Neutrophil (primary cell): ENCODE results near the gene GASK1A.

Experiments used
- H3K27ac ChIP-seq: fragments of 200-600 bp; sonication (generic); 2 replicates; pipeline ENCODE4 v1.5.1; 2016; ENCODE audit warnings: mild to moderate bottlenecking, moderate library complexity
- H3K27me3 ChIP-seq: fragments of 200-600 bp; sonication (generic); 2 replicates; pipeline ENCODE4 v1.6.0; 2016; ENCODE audit warnings: mild to moderate bottlenecking
- H3K36me3 ChIP-seq: fragments of 200-600 bp; sonication (generic); 2 replicates; pipeline ENCODE4 v1.5.1; 2017
- H3K4me1 ChIP-seq, 2 experiments: fragments of 200-600 bp in 1 of 2; sonication (generic) in 1 of 2; 1 replicate in 1 of 2; 2 replicates in 1 of 2; pipeline versions ENCODE4 v1.5.1 to v1.6.1; 2013 to 2016; ENCODE audit warnings: low read depth in 1 of 2, low read length in 1 of 2, mild to moderate bottlenecking in 1 of 2, moderate library complexity in 1 of 2; ENCODE audit not compliant: control insufficient read depth in 1 of 2, insufficient read depth in 1 of 2
- H3K4me3 ChIP-seq, 2 experiments: fragments of 200-600 bp in 1 of 2; sonication (generic) in 1 of 2; 1 replicate in 1 of 2; 2 replicates in 1 of 2; pipeline ENCODE4 v1.5.1; 2013 to 2016; ENCODE audit warnings: low read depth in 1 of 2, low read length in 1 of 2, mild to moderate bottlenecking in 1 of 2, moderate library complexity in 1 of 2
- H3K9me3 ChIP-seq: fragments of 200-600 bp; sonication (generic); 2 replicates; pipeline ENCODE4 v1.5.1; 2016
- TF ChIP-seq, protein P1 (sequence below): fragments of 200-600 bp; sonication (generic); IDR thresholded peaks from 2 replicates; pipeline ENCODE4 v1.5.1; 2016; ENCODE audit warnings: antibody characterized with exemption

GASK1A gene

DNA sequence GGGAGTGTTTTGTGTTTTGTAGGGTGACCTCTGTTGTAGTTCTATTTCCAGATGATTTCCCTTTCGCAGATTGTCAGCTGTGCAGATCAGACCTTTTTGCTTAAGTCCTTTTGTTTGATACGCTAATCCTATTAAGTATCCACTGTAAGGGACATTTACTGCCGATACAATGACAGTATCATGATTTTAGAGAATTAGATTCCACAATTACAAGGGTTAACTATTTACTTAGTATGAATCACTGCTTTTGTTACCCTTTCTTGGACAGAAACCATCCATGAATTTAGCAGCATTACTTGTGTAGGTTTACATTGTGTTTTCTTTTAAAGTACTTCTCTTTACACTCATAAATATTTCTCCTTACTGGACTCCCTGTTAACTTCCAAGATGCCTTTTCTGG is 41.8 kb upstream of the GASK1A start:
- Histone ChIP-seq H3K4me1 (no peaks in the 10 kb centered on the region), H3K9me3 (no peaks in the 10 kb centered on the region), H3K4me3 (no peak overlapping the region), H3K27ac (no peak overlapping the region), H3K36me3 (no peaks in the 10 kb centered on the region), H3K27me3 (peaks cover 12% of the 10 kb centered on the region)
- TF ChIP-seq, protein P1, sequence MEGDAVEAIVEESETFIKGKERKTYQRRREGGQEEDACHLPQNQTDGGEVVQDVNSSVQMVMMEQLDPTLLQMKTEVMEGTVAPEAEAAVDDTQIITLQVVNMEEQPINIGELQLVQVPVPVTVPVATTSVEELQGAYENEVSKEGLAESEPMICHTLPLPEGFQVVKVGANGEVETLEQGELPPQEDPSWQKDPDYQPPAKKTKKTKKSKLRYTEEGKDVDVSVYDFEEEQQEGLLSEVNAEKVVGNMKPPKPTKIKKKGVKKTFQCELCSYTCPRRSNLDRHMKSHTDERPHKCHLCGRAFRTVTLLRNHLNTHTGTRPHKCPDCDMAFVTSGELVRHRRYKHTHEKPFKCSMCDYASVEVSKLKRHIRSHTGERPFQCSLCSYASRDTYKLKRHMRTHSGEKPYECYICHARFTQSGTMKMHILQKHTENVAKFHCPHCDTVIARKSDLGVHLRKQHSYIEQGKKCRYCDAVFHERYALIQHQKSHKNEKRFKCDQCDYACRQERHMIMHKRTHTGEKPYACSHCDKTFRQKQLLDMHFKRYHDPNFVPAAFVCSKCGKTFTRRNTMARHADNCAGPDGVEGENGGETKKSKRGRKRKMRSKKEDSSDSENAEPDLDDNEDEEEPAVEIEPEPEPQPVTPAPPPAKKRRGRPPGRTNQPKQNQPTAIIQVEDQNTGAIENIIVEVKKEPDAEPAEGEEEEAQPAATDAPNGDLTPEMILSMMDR: no peak

DNA sequence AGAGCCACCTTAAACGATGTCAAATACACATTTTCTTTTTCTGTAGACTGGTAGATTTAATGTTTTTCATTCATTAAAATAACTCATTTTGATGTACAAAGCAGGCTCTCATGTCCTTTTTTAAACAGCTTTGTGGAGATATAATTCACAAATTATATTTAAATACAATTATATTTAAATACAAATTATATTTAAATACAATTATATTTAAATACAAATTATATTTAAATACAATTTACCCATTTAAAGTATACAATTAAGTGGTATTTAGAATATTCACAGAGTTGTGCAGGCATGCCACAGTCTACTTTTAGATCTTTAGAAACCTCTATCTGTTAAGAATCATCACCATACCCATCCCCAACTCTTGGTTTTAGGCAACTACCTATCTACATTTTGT is 36.4 kb upstream of the GASK1A start:
- Histone ChIP-seq H3K36me3 (no peaks in the 10 kb centered on the region), H3K4me1 (no peaks in the 10 kb centered on the region), H3K4me3 (no peak overlapping the region), H3K27ac (no peak overlapping the region), H3K9me3 (no peaks in the 10 kb centered on the region), H3K27me3 (no peaks in the 10 kb centered on the region)
- TF ChIP-seq, protein P1: no peak

DNA sequence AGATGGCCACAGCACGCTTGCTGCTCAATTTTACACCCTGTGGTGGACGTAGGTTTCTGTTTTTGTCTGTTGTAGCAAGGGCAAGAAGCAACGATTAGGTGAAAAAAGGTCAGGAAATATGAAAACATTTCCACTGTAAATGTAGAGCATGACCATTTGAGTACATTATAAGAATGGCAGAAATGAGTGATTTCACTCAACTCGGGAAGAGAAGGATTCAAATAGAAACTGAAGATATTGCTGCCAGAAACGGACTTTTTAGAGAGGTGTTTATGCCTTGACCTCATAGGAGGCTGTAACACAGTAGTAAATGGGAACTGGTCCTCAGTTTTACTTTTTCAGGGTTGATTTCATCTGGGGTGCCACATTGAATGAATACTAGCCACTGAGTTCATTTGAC is 33.1 kb upstream of the GASK1A start:
- TF ChIP-seq, protein P1: no peak
- Histone ChIP-seq H3K27ac (no peak overlapping the region), H3K4me1 (no peaks in the 10 kb centered on the region), H3K36me3 (no peaks in the 10 kb centered on the region), H3K27me3 (no peaks in the 10 kb centered on the region), H3K9me3 (no peaks in the 10 kb centered on the region), H3K4me3 (no peak overlapping the region)

DNA sequence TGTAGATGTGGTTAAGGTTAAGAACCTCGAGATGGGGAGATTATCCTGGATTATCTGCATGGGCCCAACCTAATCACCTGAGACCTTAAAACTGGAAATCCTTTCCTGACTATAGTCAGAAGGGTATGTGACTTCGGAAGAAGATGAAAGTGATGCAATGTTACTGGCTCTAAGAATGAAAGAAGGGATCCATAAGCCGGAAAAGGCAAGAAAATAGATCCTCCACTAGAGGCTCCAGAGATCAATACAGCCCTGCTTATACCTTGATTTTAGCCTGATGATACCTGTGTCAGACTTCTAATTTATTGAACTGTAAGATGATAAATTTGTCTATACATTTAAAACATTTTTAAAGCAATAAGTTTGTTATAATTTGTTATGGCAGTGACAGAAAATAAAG is 21.5 kb upstream of the GASK1A start:
- Histone ChIP-seq H3K4me3 (no peak overlapping the region), H3K4me1 (no peaks in the 10 kb centered on the region), H3K27me3 (no peaks in the 10 kb centered on the region), H3K27ac (no peak overlapping the region), H3K36me3 (no peaks in the 10 kb centered on the region), H3K9me3 (no peaks in the 10 kb centered on the region)
- TF ChIP-seq, protein P1: no peak

DNA sequence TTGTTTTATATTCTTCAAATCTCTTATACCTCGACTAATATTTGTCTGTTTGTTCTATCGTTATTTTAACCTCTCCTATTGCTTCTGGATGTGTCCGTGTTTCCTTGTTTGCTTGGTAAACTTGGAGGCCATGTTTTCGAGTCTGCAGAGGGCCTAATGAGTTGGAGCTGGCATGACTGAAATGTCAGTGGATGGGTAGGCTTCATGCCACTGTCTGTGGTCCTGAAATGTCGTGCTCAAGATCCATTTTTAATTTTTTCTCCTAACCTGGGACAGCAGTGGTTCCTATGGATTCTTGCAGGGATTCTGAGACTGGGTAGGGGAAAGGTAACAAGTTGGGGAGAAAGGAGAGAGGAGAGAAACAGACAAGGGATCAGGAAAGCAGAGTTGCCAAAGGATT is 18.8 kb upstream of the GASK1A start:
- TF ChIP-seq, protein P1: no peak
- no peaks in the 10 kb centered on the region for H3K4me1 ChIP-seq
- H3K36me3 ChIP-seq: no peaks in the 10 kb centered on the region
- no peak overlapping the region for H3K27ac ChIP-seq
- H3K4me3 ChIP-seq: no peak overlapping the region
- peaks cover 4% of the 10 kb centered on the region for H3K27me3 ChIP-seq
- no peaks in the 10 kb centered on the region for H3K9me3 ChIP-seq

DNA sequence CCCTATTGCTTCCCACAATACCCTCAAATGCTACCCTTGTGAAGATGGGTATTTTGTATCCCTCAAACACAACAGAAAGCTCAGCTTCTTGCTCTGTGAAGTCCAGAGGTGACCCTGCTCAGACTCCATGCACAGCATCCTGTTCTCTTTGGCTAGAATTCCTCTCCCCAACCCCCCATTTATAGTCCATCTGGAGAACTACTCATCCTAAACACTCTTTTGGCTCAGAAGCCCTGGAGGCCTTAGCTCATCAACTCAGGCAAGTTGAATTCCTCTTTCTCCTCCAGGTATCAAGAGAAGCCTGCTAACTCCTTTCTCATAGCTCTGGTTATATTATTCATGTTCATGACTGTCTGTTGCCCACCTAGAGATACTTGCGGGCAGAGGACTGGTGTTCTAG is 18.3 kb upstream of the GASK1A start:
- TF ChIP-seq, protein P1: no peak
- no peak overlapping the region for H3K27ac ChIP-seq
- H3K27me3 ChIP-seq: peaks cover 9% of the 10 kb centered on the region
- no peaks in the 10 kb centered on the region for H3K4me1 ChIP-seq
- H3K4me3 ChIP-seq: no peak overlapping the region
- no peaks in the 10 kb centered on the region for H3K36me3 ChIP-seq
- no peaks in the 10 kb centered on the region for H3K9me3 ChIP-seq
